Activated CD4-positive, alpha-beta T cell treated with anti-CD3 and anti-CD28 coated beads for 36 hours (primary cell): Measurements from ENCODE around the gene TEC. TPM values are rescaled to one million over a fixed set of nuclear protein-coding genes. Genes with fewer than 3 reads are reported as not detected.
"Not testable (repeated sequence)": the region's sequence is repeated elsewhere in the genome, so short reads cannot be mapped to it uniquely, and the experiment has no call there.

Experiments used
- ATAC-seq: fragments of 200-7000 bp; cut with Tn5 transposase; one replicate; pipeline ENCODE4 v1.10.0; 2021; ENCODE audit warnings: mild to moderate bottlenecking, moderate library complexity
- CTCF ChIA-PET: fragments of 350-600 bp; sonication (Branson Sonifier 250); formaldehyde crosslinking; loops from one replicate; lab custom pipeline; 2021; ENCODE audit warnings: antibody characterized with exemption; lab: Charles Lee
- POLR2A ChIA-PET: fragments of 350-600 bp; sonication (Branson Sonifier 250); formaldehyde crosslinking; loops from one replicate; lab custom pipeline; 2021; ENCODE audit warnings: antibody characterized with exemption, inconsistent platforms; lab: Charles Lee
- DNase-seq: peaks from one replicate; pipeline ENCODE4 v3.0.0-alpha.2; 2020
- H3K27ac Mint-ChIP-seq: one replicate; pipeline ENCODE4 v1.8.0; 2021; ENCODE audit warnings: mixed read lengths
- H3K27me3 Mint-ChIP-seq: one replicate; pipeline ENCODE4 v1.8.0; 2021; ENCODE audit warnings: mixed read lengths
- H3K36me3 Mint-ChIP-seq: one replicate; pipeline ENCODE4 v1.8.0; 2021; ENCODE audit warnings: low read depth, mixed read lengths
- H3K4me1 Mint-ChIP-seq: one replicate; pipeline ENCODE4 v1.8.0; 2021; ENCODE audit warnings: mixed read lengths
- H3K4me3 Mint-ChIP-seq: one replicate; pipeline ENCODE4 v1.8.0; 2021; ENCODE audit warnings: mild to moderate bottlenecking, moderate library complexity, mixed read lengths
- H3K9me3 Mint-ChIP-seq: one replicate; pipeline ENCODE4 v1.8.0; 2021; ENCODE audit warnings: low read depth, mixed read lengths
- intact Hi-C, 2 experiments: fragments of 100-400 bp; cut with DNase I in 1 of 2; cut with micrococcal nuclease in 1 of 2; formaldehyde crosslinking; loops; one replicate each; pipeline versions ENCODE4 v1.14.2 to v1.15.1; 2022 to 2024; cut with DNase I, micrococcal nuclease
- total RNA-seq, 2 experiments: library from RNA; stranded (reverse); gene quantifications; one replicate each; pipeline ENCODE4 v1.2.3, GENCODE V29; 2021

TEC gene
- total RNA-seq, 2 experiments from 2014 or later, result 3.5 to 4.3 TPM

- peak; percentile 19 for DNase-seq
- intact Hi-C loops, result no loop called here
- ATAC-seq, result peak; percentile 44
- H3K27me3 Mint-ChIP-seq, result no peaks in the 10 kb centered on the region
- H3K9me3 Mint-ChIP-seq, result no peaks in the 10 kb centered on the region
- H3K4me1 Mint-ChIP-seq, result peaks cover 7% of the 10 kb centered on the region
- ChIA-PET POLR2A (interaction anchor here (0.6 kb wide), 1 partner anchor 174 kb away, joined by 3 read pairs; no protein-coding TSS in a partner anchor), CTCF (interaction anchor here (0.7 to 2.2 kb wide), 5 partner anchors 8 to 274 kb away, joined by 3 to 6 read pairs (median 4); no protein-coding TSS in a partner anchor)
- H3K36me3 Mint-ChIP-seq, result no peaks in the 10 kb centered on the region
- H3K27ac Mint-ChIP-seq, result no peak overlapping the region
- H3K4me3 Mint-ChIP-seq, result no peak overlapping the region
These were observed 26.7 kb upstream of the TEC start for GRCh38 chr4:48296365-48296764.

GRCh38 chr4:48295116-48295515, 25.5 kb upstream of the TEC start:
- Mint-ChIP-seq H3K36me3 (no peaks in the 10 kb centered on the region), H3K4me1 (peaks cover 7% of the 10 kb centered on the region), H3K27me3 (no peaks in the 10 kb centered on the region), H3K4me3 (no peak overlapping the region), H3K27ac (no peak overlapping the region), H3K9me3 (no peaks in the 10 kb centered on the region)
- ChIA-PET POLR2A (interaction anchor here (0.6 kb wide), 1 partner anchor 70 kb away, joined by 3 read pairs; no protein-coding TSS in a partner anchor), CTCF (interaction anchor here (0.7 to 1.8 kb wide), 5 partner anchors 9 to 108 kb away, joined by 3 to 6 read pairs (median 3); no protein-coding TSS in a partner anchor)
- no peak for ATAC-seq
- intact Hi-C loops, result no loop called here
- no peak for DNase-seq

GRCh38 chr4:48292218-48292790, 22.7 kb upstream of the TEC start:
- H3K36me3 Mint-ChIP-seq, H3K9me3 Mint-ChIP-seq, intact Hi-C loops, CTCF ChIA-PET, H3K27ac Mint-ChIP-seq, DNase-seq, H3K4me1 Mint-ChIP-seq, POLR2A ChIA-PET, H3K4me3 Mint-ChIP-seq, H3K27me3 Mint-ChIP-seq, ATAC-seq: not testable (repeated sequence)

GRCh38 chr4:48290146-48290772, 20.6 kb upstream of the TEC start:
- Mint-ChIP-seq H3K4me3 (no peak overlapping the region), H3K4me1 (no peaks in the 10 kb centered on the region), H3K27ac (no peak overlapping the region), H3K27me3 (no peaks in the 10 kb centered on the region), H3K36me3 (no peaks in the 10 kb centered on the region), H3K9me3 (peaks cover 3% of the 10 kb centered on the region)
- DNase-seq, result peak; percentile 30
- intact Hi-C loops, result no loop called here
- ATAC-seq, result peak; percentile 51
- CTCF ChIA-PET, result interaction anchor here (0.5 to 1.8 kb wide), 10 partner anchors 9 to 161 kb away, joined by 3 to 9 read pairs (median 4); no protein-coding TSS in a partner anchor
- POLR2A ChIA-PET, result no interaction called here

- peaks cover 18% of the 10 kb centered on the region for H3K9me3 Mint-ChIP-seq
- DNase-seq, ATAC-seq, H3K27ac Mint-ChIP-seq, CTCF ChIA-PET, POLR2A ChIA-PET, intact Hi-C loops, H3K4me3 Mint-ChIP-seq, H3K36me3 Mint-ChIP-seq, H3K4me1 Mint-ChIP-seq: not testable (repeated sequence)
- peaks cover 18% of the 10 kb centered on the region for H3K27me3 Mint-ChIP-seq
These were observed 16.4 kb upstream of the TEC start for GRCh38 chr4:48286060-48286459.

GRCh38 chr4:48285640-48286039, 16.0 kb upstream of the TEC start:
- DNase-seq, ATAC-seq, H3K27ac Mint-ChIP-seq, POLR2A ChIA-PET, intact Hi-C loops, CTCF ChIA-PET, H3K36me3 Mint-ChIP-seq, H3K4me1 Mint-ChIP-seq, H3K4me3 Mint-ChIP-seq: not testable (repeated sequence)
- Mint-ChIP-seq H3K27me3 (peaks cover 20% of the 10 kb centered on the region), H3K9me3 (peaks cover 18% of the 10 kb centered on the region)

GRCh38 chr4:48275686-48276085, 6.0 kb upstream of the TEC start:
- no peak overlapping the region for H3K27ac Mint-ChIP-seq
- ATAC-seq (no peak), DNase-seq (no peak)
- H3K9me3 Mint-ChIP-seq, result peaks cover 2% of the 10 kb centered on the region
- peaks cover 10% of the 10 kb centered on the region for H3K36me3 Mint-ChIP-seq
- no peak overlapping the region for H3K4me3 Mint-ChIP-seq
- peaks cover 4% of the 10 kb centered on the region for H3K27me3 Mint-ChIP-seq
- ChIA-PET POLR2A (no interaction called here), CTCF (interaction anchor here (0.6 to 2.1 kb wide), 7 partner anchors 15 to 129 kb away, joined by 3 to 9 read pairs (median 3); no protein-coding TSS in a partner anchor)
- peaks cover 7% of the 10 kb centered on the region for H3K4me1 Mint-ChIP-seq
- intact Hi-C loops, result no loop called here

- Mint-ChIP-seq H3K27me3 (peaks cover 2% of the 10 kb centered on the region), H3K9me3 (no peaks in the 10 kb centered on the region), H3K36me3 (peaks cover 10% of the 10 kb centered on the region), H3K4me1 (peaks cover 11% of the 10 kb centered on the region), H3K27ac (no peak overlapping the region), H3K4me3 (no peak overlapping the region)
- ChIA-PET CTCF (interaction anchor here (0.7 to 2.1 kb wide), 8 partner anchors 15 to 147 kb away, joined by 3 to 9 read pairs (median 4); no protein-coding TSS in a partner anchor), POLR2A (no interaction called here)
- intact Hi-C loops, result no loop called here
- DNase-seq (no peak), ATAC-seq (peak; percentile 38)
These were observed 5.6 kb upstream of the TEC start for GRCh38 chr4:48275247-48275646.

- Mint-ChIP-seq H3K4me3 (no peak overlapping the region), H3K27ac (no peak overlapping the region), H3K9me3 (no peaks in the 10 kb centered on the region), H3K4me1 (peaks cover 17% of the 10 kb centered on the region), H3K36me3 (peaks cover 6% of the 10 kb centered on the region), H3K27me3 (no peaks in the 10 kb centered on the region)
- DNase-seq, result peak; percentile 15
- POLR2A ChIA-PET, result no interaction called here
- intact Hi-C loops, result loop anchor here (2.0 kb wide), 3 partner anchors 103 to 637 kb away; no protein-coding TSS in a partner anchor
- CTCF ChIA-PET, result interaction anchor here (1.3 to 1.8 kb wide), 2 partner anchors 19 to 72 kb away, joined by 3 to 5 read pairs; no protein-coding TSS in a partner anchor
- ATAC-seq, result no peak
These were observed 2.0 kb upstream of the TEC start for GRCh38 chr4:48271626-48272025.

- POLR2A ChIA-PET, result interaction anchor here (0.7 kb wide), 1 partner anchor 60 kb away, joined by 5 read pairs; no protein-coding TSS in a partner anchor
- intact Hi-C loops, result loop anchor here (1.0 to 2.0 kb wide), 4 partner anchors 102 to 638 kb away; partner anchors contain the start of gene OCIAD1 (in 1 of the 2)
- H3K4me3 Mint-ChIP-seq, result peak overlapping the region; percentile 89
- ATAC-seq (no peak), DNase-seq (peak; percentile 17)
- peak overlapping the region; percentile 93 for H3K27ac Mint-ChIP-seq
- peaks cover 17% of the 10 kb centered on the region for H3K4me1 Mint-ChIP-seq
- H3K9me3 Mint-ChIP-seq, result no peaks in the 10 kb centered on the region
- H3K36me3 Mint-ChIP-seq, result peaks cover 4% of the 10 kb centered on the region
- no peaks in the 10 kb centered on the region for H3K27me3 Mint-ChIP-seq
- CTCF ChIA-PET, result interaction anchor here (0.9 to 1.8 kb wide), 4 partner anchors 19 to 227 kb away, joined by 3 to 5 read pairs (median 3); no protein-coding TSS in a partner anchor
These were observed 1.4 kb upstream of the TEC start for GRCh38 chr4:48270951-48271473.

- DNase-seq, result no peak
- Mint-ChIP-seq H3K4me1 (peaks cover 17% of the 10 kb centered on the region), H3K4me3 (peak overlapping the region; percentile 89), H3K9me3 (no peaks in the 10 kb centered on the region), H3K36me3 (peaks cover 4% of the 10 kb centered on the region), H3K27ac (peak overlapping the region; percentile 93), H3K27me3 (no peaks in the 10 kb centered on the region)
- ChIA-PET POLR2A (interaction anchor here (0.7 kb wide), 1 partner anchor 60 kb away, joined by 5 read pairs; no protein-coding TSS in a partner anchor), CTCF (interaction anchor here (0.9 to 1.8 kb wide), 4 partner anchors 20 to 226 kb away, joined by 3 to 5 read pairs (median 3); no protein-coding TSS in a partner anchor)
- no peak for ATAC-seq
- intact Hi-C loops, result loop anchor here (1.0 to 2.0 kb wide), 4 partner anchors 102 to 638 kb away; partner anchors contain the start of gene OCIAD1 (in 1 of the 2)
These were observed 872 bp upstream of the TEC start for GRCh38 chr4:48270523-48270897.
